Spleen (tissue), 11 donors: ENCODE results near the gene TAX1BP1. TPM values are rescaled to one million over a fixed set of nuclear protein-coding genes. Genes with fewer than 3 reads are reported as not detected.

ENCODE experiments used
- DNase-seq: peaks from one replicate; pipeline ENCODE4 v3.0.0-alpha.2; 2020
- H3K27ac ChIP-seq, 8 donors: fragments of 200-600 bp; sonication (generic) in 7 of 8; 1 replicate in 4 of 8; 2 replicates in 4 of 8; pipeline versions ENCODE4 v1.5.0 to v1.8.0; 2016 to 2021; ENCODE audit warnings: inconsistent platforms in 4 of 8, mild to moderate bottlenecking in 4 of 8, moderate library complexity in 1 of 8
- H3K27me3 ChIP-seq, 7 donors: fragments of 200-600 bp; sonication (generic) in 6 of 7; replicated peaks in 1 of 7; 1 replicate in 4 of 7; 2 replicates in 3 of 7; pipeline versions ENCODE4 v1.5.0 to v1.8.0; 2016 to 2021; ENCODE audit warnings: inconsistent platforms in 3 of 7, mild to moderate bottlenecking in 1 of 7
- H3K36me3 ChIP-seq, 6 donors: fragments of 200-600 bp; sonication (generic) in 5 of 6; 1 replicate in 4 of 6; 2 replicates in 2 of 6; pipeline versions ENCODE4 v1.5.0 to v1.8.0; 2016 to 2021; ENCODE audit warnings: inconsistent platforms in 2 of 6
- H3K4me1 ChIP-seq, 6 donors: fragments of 200-600 bp; sonication (generic) in 5 of 6; 1 replicate in 3 of 6; 2 replicates in 3 of 6; pipeline versions ENCODE4 v1.5.0 to v1.8.0; 2016 to 2021; ENCODE audit warnings: inconsistent platforms in 3 of 6
- H3K4me3 ChIP-seq, 8 donors: fragments of 200-600 bp; sonication (generic) in 7 of 8; 1 replicate in 4 of 8; 2 replicates in 4 of 8; pipeline versions ENCODE4 v1.5.0 to v1.8.0; 2016 to 2021; ENCODE audit warnings: inconsistent platforms in 4 of 8, mild to moderate bottlenecking in 4 of 8, moderate library complexity in 2 of 8
- H3K9me3 ChIP-seq, 8 donors: fragments of 200-600 bp; sonication (generic) in 7 of 8; 1 replicate in 4 of 8; 2 replicates in 4 of 8; pipeline versions ENCODE4 v1.5.0 to v1.8.0; 2016 to 2021; ENCODE audit warnings: inconsistent platforms in 4 of 8
- POLR2A ChIP-seq, 3 donors: fragments of 450-650 bp; IDR thresholded peaks; one replicate each; pipeline ENCODE4 v1.5.1; 2017; ENCODE audit warnings: antibody characterized with exemption in 3 of 3, mild to moderate bottlenecking in 1 of 3
- POLR2AphosphoS5 ChIP-seq, 3 donors: sonication (generic); formaldehyde crosslinking; IDR thresholded peaks; one replicate each; pipeline ENCODE4 v1.5.1; 2017; ENCODE audit warnings: antibody characterized with exemption in 3 of 3
- WGBS, 5 donors: extraction: QIAGEN DNeasy Blood & Tissue Kit in 3 of 5; methylation state at CpG; one replicate each; pipeline versions ENCODE4 v1.1.5 to v1.1.7; 2013 to 2018; 5-methylcytosine and 5-hydroxymethylcytosine counted together
- intact Hi-C: fragments of 100-400 bp; cut with DNase I; formaldehyde crosslinking; loops from one replicate; pipeline ENCODE4 v1.15.0; 2023; ENCODE audit warnings: low total_unique reads
- polyA plus RNA-seq, 3 donors: library from polyadenylated mRNA; stranded (reverse); fragments of 200-250 nt; gene quantifications; one replicate each; pipeline ENCODE4 v1.2.1, GENCODE V29; 2013
- total RNA-seq, 7 donors: library from RNA; depleted of rRNA in 3 of 7; stranded (reverse); fragments of >200 nt in 3 of 7; fragmentation: NEBNext Ultra II Directional in 4 of 7; extraction: Animal tissue kit (Norgen Biotek cat#: 25700) in 4 of 7; gene quantifications; one replicate each; pipeline versions ENCODE4 v1.1.0 to v1.2.1, GENCODE V29; 2016 to 2021
- TF ChIP-seq, protein P1 (sequence below), 11 experiments: fragments of 200-600 bp in 7 of 11; fragments of 450-650 bp in 4 of 11; sonication (generic) in 4 of 11; IDR thresholded peaks in 8 of 11; conservative IDR thresholded peaks in 3 of 11; 1 replicate in 7 of 11; 2 replicates in 4 of 11; pipeline versions ENCODE4 v1.4.0 to v1.8.0; 2016 to 2021; ENCODE audit warnings: antibody characterized with exemption in 11 of 11, inconsistent platforms in 4 of 11, mild to moderate bottlenecking in 1 of 11
- donor health status: healthy with polysubstance abuse.
- donor health status: DM: no; HTN: no; CAD: no; lungs with moderate emphysema.
- donor health status: DM: no; HTN: no; CAD: no.
- donor health status: Bipolar disorder and iron deficiency.
- donor health status: healthy.
- donor health status: DM: no; HTN: no; CAD: no.
- donor health status: DM: yes; HTN: yes; CAD: no.

Gene TAX1BP1
- total and polyA plus RNA-seq, 10 donors, result 28.6 to 146 (median 99.3) TPM

GRCh38 chr7:27753863-27754262 lies 13.9 kb downstream of the TAX1BP1 start:
- Histone ChIP-seq H3K36me3 (peaks cover 0 to 97% (median 40%) of the 10 kb centered on the region in 6 donors), H3K27me3 (no peaks in the 10 kb centered on the region), H3K9me3 (no peaks in the 10 kb centered on the region), H3K4me1 (peaks cover 0 to 40% (median 0%) of the 10 kb centered on the region in 6 donors), H3K27ac (no peak overlapping the region), H3K4me3 (no peak overlapping the region)
- DNase-seq, result no peak
- 69 to 80% (median 79%) methylated on average over 1 of the region's 1 CpG for WGBS, 5 donors
- TF ChIP-seq, protein P1, sequence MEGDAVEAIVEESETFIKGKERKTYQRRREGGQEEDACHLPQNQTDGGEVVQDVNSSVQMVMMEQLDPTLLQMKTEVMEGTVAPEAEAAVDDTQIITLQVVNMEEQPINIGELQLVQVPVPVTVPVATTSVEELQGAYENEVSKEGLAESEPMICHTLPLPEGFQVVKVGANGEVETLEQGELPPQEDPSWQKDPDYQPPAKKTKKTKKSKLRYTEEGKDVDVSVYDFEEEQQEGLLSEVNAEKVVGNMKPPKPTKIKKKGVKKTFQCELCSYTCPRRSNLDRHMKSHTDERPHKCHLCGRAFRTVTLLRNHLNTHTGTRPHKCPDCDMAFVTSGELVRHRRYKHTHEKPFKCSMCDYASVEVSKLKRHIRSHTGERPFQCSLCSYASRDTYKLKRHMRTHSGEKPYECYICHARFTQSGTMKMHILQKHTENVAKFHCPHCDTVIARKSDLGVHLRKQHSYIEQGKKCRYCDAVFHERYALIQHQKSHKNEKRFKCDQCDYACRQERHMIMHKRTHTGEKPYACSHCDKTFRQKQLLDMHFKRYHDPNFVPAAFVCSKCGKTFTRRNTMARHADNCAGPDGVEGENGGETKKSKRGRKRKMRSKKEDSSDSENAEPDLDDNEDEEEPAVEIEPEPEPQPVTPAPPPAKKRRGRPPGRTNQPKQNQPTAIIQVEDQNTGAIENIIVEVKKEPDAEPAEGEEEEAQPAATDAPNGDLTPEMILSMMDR (IDR thresholded peaks at IDR 0.05 in 8 of 11, conservative IDR thresholded peaks at IDR 0.05 in 3 of 11), result no peak
- TF ChIP-seq POLR2A (IDR thresholded peaks at IDR 0.05) (no peak), POLR2AphosphoS5 (IDR thresholded peaks at IDR 0.05) (no peak)
- intact Hi-C loops, result no loop called here

GRCh38 chr7:27756298-27756697 lies 16.3 kb downstream of the TAX1BP1 start:
- no peak for DNase-seq
- intact Hi-C loops, result no loop called here
- no peaks in the 10 kb centered on the region for H3K27me3 ChIP-seq
- TF ChIP-seq POLR2AphosphoS5 (IDR thresholded peaks at IDR 0.05) (no peak), POLR2A (IDR thresholded peaks at IDR 0.05) (no peak)
- TF ChIP-seq, protein P1 (IDR thresholded peaks at IDR 0.05 in 8 of 11, conservative IDR thresholded peaks at IDR 0.05 in 3 of 11), result no peak
- H3K27ac ChIP-seq, result no peak overlapping the region
- H3K4me3 ChIP-seq, result no peak overlapping the region
- peaks cover 0 to 24% (median 0%) of the 10 kb centered on the region in 6 donors for H3K4me1 ChIP-seq
- no peaks in the 10 kb centered on the region for H3K9me3 ChIP-seq
- H3K36me3 ChIP-seq, result peaks cover 0 to 97% (median 29%) of the 10 kb centered on the region in 6 donors

DNA sequence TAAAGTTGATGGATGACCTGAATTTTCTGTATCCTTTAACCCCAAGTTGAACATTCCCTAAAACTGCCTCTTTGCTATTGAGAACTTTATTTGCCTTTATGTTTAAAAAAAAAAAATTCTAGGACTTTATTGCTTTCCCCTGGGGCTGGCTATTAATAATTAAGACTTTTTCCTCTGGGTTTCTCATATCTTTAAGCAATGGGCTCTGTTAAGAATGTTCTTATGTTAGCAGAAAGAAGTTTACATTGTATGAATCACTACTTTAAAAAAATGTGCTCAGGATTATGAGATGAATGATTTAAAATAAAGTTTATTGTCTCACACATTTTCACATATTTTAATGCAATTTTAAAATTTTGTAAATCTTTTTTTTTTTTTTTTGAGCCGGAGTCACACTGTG lies 19.5 kb downstream of the TAX1BP1 start:
- H3K36me3 ChIP-seq, result peaks cover 0 to 81% (median 26%) of the 10 kb centered on the region in 6 donors

DNA sequence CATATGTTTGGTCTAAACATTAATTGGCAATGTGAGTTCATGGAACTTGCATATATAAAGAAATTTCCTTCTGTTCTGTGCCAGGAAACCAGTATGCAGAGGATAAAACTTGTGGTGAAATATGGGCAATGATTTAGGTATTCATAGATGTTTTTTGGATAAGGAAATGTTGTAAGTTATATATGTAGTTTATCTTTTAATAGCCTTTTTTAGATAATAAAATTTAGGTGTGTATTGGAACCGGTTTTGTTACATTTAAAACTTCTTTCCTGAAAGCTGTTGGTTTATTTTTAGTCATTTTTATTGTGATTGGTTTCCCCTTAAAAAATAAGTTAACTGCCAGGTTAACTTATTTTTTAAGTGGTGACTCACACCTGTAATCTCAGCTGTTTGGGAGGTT lies 22.1 kb downstream of the TAX1BP1 start:
- Histone ChIP-seq H3K36me3 (peaks cover 0 to 75% (median 23%) of the 10 kb centered on the region in 6 donors), H3K27ac (no peak overlapping the region), H3K4me1 (peaks cover 0 to 25% (median 1%) of the 10 kb centered on the region in 6 donors), H3K27me3 (no peaks in the 10 kb centered on the region), H3K4me3 (no peak overlapping the region), H3K9me3 (no peaks in the 10 kb centered on the region)
- intact Hi-C loops, result no loop called here
- DNase-seq, result no peak
- TF ChIP-seq POLR2A (IDR thresholded peaks at IDR 0.05), result no peak
- 81 to 95% (median 85%) methylated on average over 1 of the region's 1 CpG for WGBS, 5 donors

More for the DNA sequence above, 19.5 kb downstream of the TAX1BP1 start:
- DNase-seq, result no peak
- H3K27me3 ChIP-seq, result no peaks in the 10 kb centered on the region
- H3K4me3 ChIP-seq, result no peak overlapping the region
- TF ChIP-seq POLR2A (IDR thresholded peaks at IDR 0.05) (no peak), POLR2AphosphoS5 (IDR thresholded peaks at IDR 0.05) (no peak)
- TF ChIP-seq, protein P1 (IDR thresholded peaks at IDR 0.05 in 8 of 11, conservative IDR thresholded peaks at IDR 0.05 in 3 of 11), result no peak
- WGBS, 5 donors, result 100% methylated on average over 1 of the region's 1 CpG
- H3K27ac ChIP-seq, result no peak overlapping the region
- peaks cover 0 to 30% (median 1%) of the 10 kb centered on the region in 6 donors for H3K4me1 ChIP-seq
- no peaks in the 10 kb centered on the region for H3K9me3 ChIP-seq
- intact Hi-C loops, result no loop called here
